H1 (cell line): Measurements from ENCODE around the gene RMND1. TPM values are rescaled to one million over a fixed set of nuclear protein-coding genes. Genes with fewer than 3 reads are reported as not detected.

Experiments used
- CTCF ChIA-PET: fragments of 300-600 bp; sonication (Branson Sonifier 250); formaldehyde crosslinking; loops from one replicate; lab custom pipeline; 2021; ENCODE audit not compliant: partially characterized antibody; lab: Charles Lee
- POLR2A ChIA-PET: fragments of 300-600 bp; sonication (Branson Sonifier 250); formaldehyde crosslinking; loops from one replicate; lab custom pipeline; 2021; ENCODE audit warnings: inconsistent platforms; ENCODE audit not compliant: partially characterized antibody; lab: Charles Lee
- DNase-seq, 2 experiments: peaks; one replicate each; pipeline versions ENCODE4 v3.0.0 to v3.0.0-alpha.2; 2010 to 2022; ENCODE audit warnings: low spot score in 2 of 2, low read depth in 1 of 2, mixed read lengths in 1 of 2
- FAIRE-seq: peaks from 2 replicates; lab custom pipeline; 2011; peaks lifted over from hg19 to GRCh38; lab: Jason Lieb, UNC
- H2AFZ ChIP-seq: 2 replicates; pipeline ENCODE4 v1.8.1; 2012; ENCODE audit warnings: low read length, inconsistent platforms
- H2AK5ac ChIP-seq: 2 replicates; pipeline ENCODE4 v1.6.1; 2013; ENCODE audit warnings: low read depth, low read length
- H2BK120ac ChIP-seq: replicated peaks from 2 replicates; pipeline ENCODE3; 2013; ENCODE audit warnings: low read depth, low read length, inconsistent platforms
- H2BK12ac ChIP-seq: 2 replicates; pipeline ENCODE4 v1.6.1; 2013; ENCODE audit warnings: low read depth, low read length
- H2BK15ac ChIP-seq: 2 replicates; pipeline ENCODE4 v1.6.1; 2013; ENCODE audit warnings: low read length
- H2BK20ac ChIP-seq: 2 replicates; pipeline ENCODE4 v1.6.1; 2013; ENCODE audit warnings: low read length
- H2BK5ac ChIP-seq: 2 replicates; pipeline ENCODE4 v1.6.1; 2013; ENCODE audit warnings: low read depth, low read length
- H3K14ac ChIP-seq: 2 replicates; pipeline ENCODE4 v1.6.1; 2013; ENCODE audit warnings: inconsistent platforms; ENCODE audit not compliant: insufficient read length
- H3K18ac ChIP-seq: 2 replicates; pipeline ENCODE4 v1.6.1; 2013; ENCODE audit warnings: low read length; ENCODE audit errors: extremely low read depth
- H3K23ac ChIP-seq: 2 replicates; pipeline ENCODE4 v1.6.1; 2013; ENCODE audit warnings: inconsistent platforms; ENCODE audit not compliant: insufficient read length
- H3K23me2 ChIP-seq: 2 replicates; pipeline ENCODE4 v1.6.1; 2013; ENCODE audit warnings: low read depth, low read length
- H3K27ac ChIP-seq: 2 replicates; pipeline ENCODE4 v1.6.1; 2011; ENCODE audit warnings: low read depth, low read length, inconsistent platforms
- H3K27me3 ChIP-seq, 4 experiments: replicated peaks in 1 of 4; 1 replicate in 1 of 4; 2 replicates in 3 of 4; pipeline versions ENCODE4 v1.6.1 to v1.8.1; 2011 to 2013; ENCODE audit warnings: low read length in 3 of 4, mild to moderate bottlenecking in 3 of 4, inconsistent platforms in 2 of 4, mixed read lengths in 2 of 4, moderate library complexity in 1 of 4; ENCODE audit not compliant: control insufficient read depth in 3 of 4, insufficient read depth in 3 of 4; ENCODE audit errors: extremely low read depth in 1 of 4
- H3K36me3 ChIP-seq, 4 experiments: 2 replicates each; pipeline versions ENCODE4 v1.6.1 to v1.8.1; 2011 to 2013; ENCODE audit warnings: mild to moderate bottlenecking in 4 of 4, low read length in 3 of 4, moderate library complexity in 2 of 4, control low read depth in 1 of 4, inconsistent platforms in 1 of 4; ENCODE audit not compliant: insufficient read depth in 4 of 4, control insufficient read depth in 2 of 4
- H3K4ac ChIP-seq: replicated peaks from 2 replicates; pipeline ENCODE3; 2013; ENCODE audit warnings: low read length, low read depth, mixed read lengths, inconsistent platforms; ENCODE audit not compliant: insufficient read length
- H3K4me1 ChIP-seq, 4 experiments: replicated peaks in 1 of 4; 1 replicate in 1 of 4; 2 replicates in 3 of 4; pipeline versions ENCODE4 v1.6.1 to v1.8.1; 2011 to 2013; ENCODE audit warnings: low read length in 3 of 4, inconsistent platforms in 2 of 4, mixed read lengths in 1 of 4; ENCODE audit not compliant: insufficient read depth in 4 of 4, control insufficient read depth in 3 of 4
- H3K4me2 ChIP-seq, 2 experiments: 2 replicates each; pipeline versions ENCODE4 v1.6.1 to v1.8.1; 2011 to 2013; ENCODE audit warnings: low read depth in 2 of 2, low read length in 2 of 2, control low read depth in 1 of 2, inconsistent platforms in 1 of 2, mild to moderate bottlenecking in 1 of 2; ENCODE audit not compliant: insufficient read depth in 1 of 2
- H3K4me3 ChIP-seq, 4 experiments: fragments of 200-600, 300-600 bp in 1 of 4; sonication (generic), shearing (Covaris generic), sonication (Bioruptor Twin) in 1 of 4; 2 replicates each; pipeline versions ENCODE4 v1.5.1 to v1.8.1; 2011 to 2016; ENCODE audit warnings: low read length in 4 of 4, low read depth in 3 of 4, control low read depth in 2 of 4, inconsistent platforms in 2 of 4, mild to moderate bottlenecking in 2 of 4, mixed read lengths in 1 of 4, moderate library complexity in 1 of 4; ENCODE audit not compliant: insufficient read depth in 2 of 4; ENCODE audit errors: extremely low read depth in 1 of 4
- H3K56ac ChIP-seq: replicated peaks from 2 replicates; pipeline ENCODE3; 2013; ENCODE audit warnings: low read depth, mild to moderate bottlenecking, mixed read lengths, low read length, inconsistent platforms; ENCODE audit not compliant: insufficient read length
- H3K79me1 ChIP-seq: 2 replicates; pipeline ENCODE4 v1.6.1; 2013; ENCODE audit warnings: low read depth, low read length, control low read depth
- H3K79me2 ChIP-seq, 2 experiments: 2 replicates each; pipeline versions ENCODE4 v1.6.1 to v1.8.1; 2012 to 2013; ENCODE audit warnings: low read length in 2 of 2, mild to moderate bottlenecking in 2 of 2, inconsistent platforms in 1 of 2; ENCODE audit not compliant: insufficient read depth in 2 of 2, control insufficient read depth in 1 of 2
- H3K9ac ChIP-seq, 4 experiments: replicated peaks in 1 of 4; 1 replicate in 1 of 4; 2 replicates in 3 of 4; pipeline versions ENCODE4 v1.6.1 to v1.8.1; 2011 to 2013; ENCODE audit warnings: low read depth in 3 of 4, low read length in 3 of 4, control low read depth in 2 of 4, mild to moderate bottlenecking in 2 of 4, moderate library complexity in 2 of 4, inconsistent platforms in 1 of 4; ENCODE audit errors: extremely low read depth in 1 of 4
- H3K9me3 ChIP-seq, 2 experiments: 2 replicates each; pipeline versions ENCODE4 v1.6.1 to v1.8.1; 2012 to 2013; ENCODE audit warnings: mild to moderate bottlenecking in 2 of 2, moderate library complexity in 2 of 2, control low read depth in 1 of 2, inconsistent platforms in 1 of 2, low read depth in 1 of 2, low read length in 1 of 2, mixed read lengths in 1 of 2; ENCODE audit not compliant: insufficient read depth in 2 of 2
- H4K20me1 ChIP-seq, 2 experiments: replicated peaks in 1 of 2; 2 replicates each; pipeline versions ENCODE3 to v1.8.1; 2011 to 2013; ENCODE audit warnings: inconsistent platforms in 2 of 2, low read length in 2 of 2, mild to moderate bottlenecking in 1 of 2; ENCODE audit not compliant: insufficient read depth in 2 of 2, control insufficient read depth in 1 of 2
- H4K5ac ChIP-seq: 2 replicates; pipeline ENCODE4 v1.6.1; 2013; ENCODE audit warnings: low read length, low read depth, mixed read lengths, inconsistent platforms; ENCODE audit not compliant: insufficient read length
- H4K8ac ChIP-seq: 2 replicates; pipeline ENCODE4 v1.8.0; 2013; ENCODE audit warnings: mild to moderate bottlenecking, moderate library complexity, low read length, inconsistent platforms; ENCODE audit not compliant: insufficient read depth; ENCODE audit errors: extremely low read depth
- H4K91ac ChIP-seq: replicated peaks from 2 replicates; pipeline ENCODE3; 2013; ENCODE audit warnings: low read length, mixed read lengths, inconsistent platforms; ENCODE audit not compliant: insufficient read length
- ASH2L ChIP-seq: fragments of 200-600, 300-600 bp; sonication (generic); IDR thresholded peaks from one replicate; pipeline ENCODE4 v1.7.1; 2017; ENCODE audit warnings: low read length
- CHD2 ChIP-seq: IDR thresholded peaks from 2 replicates; pipeline ENCODE4 v1.6.1; 2012; ENCODE audit warnings: low read length, improper control_type of control experiment
- EP300 ChIP-seq, 2 experiments: IDR thresholded peaks; 1 replicate in 1 of 2; 2 replicates in 1 of 2; pipeline ENCODE4 v1.6.1; 2011 to 2012; ENCODE audit warnings: low read depth in 2 of 2, low read length in 2 of 2, mild to moderate bottlenecking in 2 of 2, borderline replicate concordance in 1 of 2, inconsistent platforms in 1 of 2, moderate library complexity in 1 of 2
- EZH2 ChIP-seq: fragments of 200-600 bp; sonication (generic); IDR thresholded peaks from 2 replicates; pipeline ENCODE4 v1.7.1; 2012; ENCODE audit warnings: low read depth, mild to moderate bottlenecking, moderate library complexity, low read length, inconsistent platforms; ENCODE audit not compliant: severe bottlenecking
- GABPA ChIP-seq: IDR thresholded peaks from 2 replicates; pipeline ENCODE4 v1.6.1; 2011; ENCODE audit warnings: mild to moderate bottlenecking, low read length, moderate library complexity, borderline replicate concordance; ENCODE audit not compliant: insufficient read depth
- GTF2F1 ChIP-seq: IDR thresholded peaks from 2 replicates; pipeline ENCODE4 v1.6.1; 2012; ENCODE audit warnings: low read depth, low read length, improper control_type of control experiment, borderline replicate concordance
- HDAC2 ChIP-seq, 2 experiments: fragments of 300-600 bp in 1 of 2; sonication (generic) in 1 of 2; IDR thresholded peaks; 2 replicates each; pipeline ENCODE4 v1.6.1; 2011 to 2012; ENCODE audit warnings: low read depth in 2 of 2, low read length in 2 of 2, mild to moderate bottlenecking in 2 of 2, moderate library complexity in 2 of 2, borderline replicate concordance in 1 of 2, inconsistent platforms in 1 of 2
- KDM4A ChIP-seq: IDR thresholded peaks from one replicate; pipeline ENCODE4 v1.7.1; 2012; ENCODE audit warnings: low read depth, mild to moderate bottlenecking, moderate library complexity, low read length, inconsistent platforms; ENCODE audit not compliant: severe bottlenecking
- SRF ChIP-seq: IDR thresholded peaks from 2 replicates; pipeline ENCODE4 v1.6.1; 2011; ENCODE audit warnings: mild to moderate bottlenecking, low read depth, low read length, moderate library complexity
- WGBS, 2 experiments: shearing (Covaris generic) in 1 of 2; methylation state at CpG; one replicate each; pipeline versions ENCODE4 v1.1.6 to v1.1.7; 2013 to 2015; ENCODE audit warnings: low lambda C conversion rate in 2 of 2, mixed read lengths in 2 of 2, inconsistent platforms in 1 of 2, low coverage in 1 of 2, missing lambda C conversion rate in 1 of 2; ENCODE audit not compliant: insufficient replicate concordance in 2 of 2, insufficient coverage in 1 of 2, insufficient read length in 1 of 2; ENCODE audit errors: extremely low coverage in 1 of 2, missing lambda C conversion rate in 1 of 2; 5-methylcytosine and 5-hydroxymethylcytosine counted together
- polyA plus RNA-seq, 7 experiments: library from polyadenylated mRNA; depleted of rRNA in 3 of 7; stranded (reverse) in 5 of 7; unstranded in 2 of 7; fragments of >200 nt in 5 of 7; fragments of 200-250 nt in 2 of 7; gene quantifications; 1 replicate in 5 of 7; 2 replicates in 1 of 7; 4 replicates in 1 of 7; pipeline versions ENCODE4 v1.2.1 to v1.2.3, GENCODE V29; 2011 to 2013; ENCODE audit warnings: missing spikeins in 2 of 7, mixed read lengths in 2 of 7
- total RNA-seq: library from RNA; stranded (reverse); fragmentation: NEBNext Ultra II Directional; extraction: Animal tissue kit (Norgen Biotek cat#: 25700); gene quantifications from 2 replicates; pipeline ENCODE4 v1.2.1, GENCODE V29; 2021
- TF ChIP-seq, protein P1 (sequence below): IDR thresholded peaks from 2 replicates; pipeline ENCODE4 v1.6.1; 2012; ENCODE audit warnings: inconsistent platforms

RMND1 gene
- total and polyA plus RNA-seq, 2 of the 8 experiments (the other 6 are each of a cell fraction or from before 2014, with no cell fraction given) = 7.3 to 21.9 TPM

DNA sequence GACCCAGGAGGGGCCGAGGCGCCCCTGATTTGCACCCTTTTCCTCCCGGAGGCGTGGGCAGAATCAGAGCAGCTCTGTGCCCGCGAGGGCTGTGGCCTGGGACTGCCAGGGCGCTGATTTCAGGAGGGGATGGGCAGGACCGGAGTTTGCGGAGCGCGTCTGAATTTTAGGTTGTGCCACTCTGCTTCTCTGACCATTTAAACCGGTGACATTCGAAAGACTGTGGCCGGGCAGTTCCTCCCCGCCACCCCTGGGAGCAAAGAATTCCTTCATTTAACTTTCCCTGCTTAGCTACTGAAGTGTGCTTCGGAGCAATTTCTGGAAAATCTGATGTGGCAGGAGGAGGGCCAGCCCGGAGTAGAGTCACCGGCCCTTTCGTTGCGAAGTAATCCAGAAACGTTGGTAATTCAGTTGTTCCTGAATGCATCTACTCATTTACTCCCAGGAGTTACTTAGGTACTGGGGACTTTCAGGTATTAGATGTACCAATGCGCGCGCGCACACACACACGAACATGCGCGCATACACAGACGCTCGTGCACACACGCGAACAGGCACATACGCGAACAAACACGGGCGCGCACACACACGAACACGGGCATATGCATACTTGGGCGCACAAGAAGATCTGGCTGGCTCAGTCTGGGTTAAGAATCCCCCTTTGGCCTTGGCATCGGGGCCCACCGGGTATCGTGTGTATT lies 42.5 kb upstream of the RMND1 start:
- H2AFZ ChIP-seq = peak overlapping the region; percentile 85
- no peak overlapping the region; the same call in 1 of the 2 replicates for H3K18ac ChIP-seq
- no peaks in the 10 kb centered on the region for H4K20me1 ChIP-seq
- no peak overlapping the region for H3K56ac ChIP-seq
- no peak overlapping the region for H2AK5ac ChIP-seq
- H3K9me3 ChIP-seq = no peaks in the 10 kb centered on the region
- DNase-seq (no peak), FAIRE-seq (no peak)
- H2BK20ac ChIP-seq = no peak overlapping the region
- no peaks in the 10 kb centered on the region for H3K36me3 ChIP-seq
- H4K8ac ChIP-seq = peak overlapping the region; percentile 90
- H2BK120ac ChIP-seq = no peak overlapping the region
- no peak overlapping the region for H3K4ac ChIP-seq
- no peak overlapping the region for H3K23ac ChIP-seq
- POLR2A ChIA-PET = interaction anchor here (0.9 kb wide), 1 partner anchor 42 kb away, joined by 3 read pairs; the partner anchor contains the start of gene RMND1
- H3K9ac ChIP-seq = peak overlapping the region; percentile 21 to 47 (median 30); a peak in 3 of 7 replicates
- peak overlapping the region; percentile 49 to 91 (median 60) for H3K4me3 ChIP-seq
- H3K14ac ChIP-seq = no peak overlapping the region
- 0 out of 2 replicates have a peak overlapping the region, but pooled peaks have one; percentile 20 for H2BK12ac ChIP-seq
- H2BK15ac ChIP-seq = no peak overlapping the region
- H3K79me2 ChIP-seq = no peaks in the 10 kb centered on the region
- H3K4me1 ChIP-seq = peaks cover 0 to 5% (median 4%) of the 10 kb centered on the region in 4 experiments; a peak in 5 of 7 replicates
- CTCF ChIA-PET = interaction anchor here (0.8 kb wide), 1 partner anchor 13 kb away, joined by 5 read pairs; no protein-coding TSS in a partner anchor
- H3K23me2 ChIP-seq = peaks cover 10% of the 10 kb centered on the region
- no peak overlapping the region for H3K27ac ChIP-seq
- no peak overlapping the region; the same call in 1 of the 2 replicates for H2BK5ac ChIP-seq
- peak overlapping the region; percentile 74 to 99 for H3K4me2 ChIP-seq
- H3K79me1 ChIP-seq = no peaks in the 10 kb centered on the region
- WGBS, 2 experiments = 39% methylated on average over 43 of the region's 43 CpGs; no CpG with 5 or more reads in 1 of the 2 experiments
- peaks cover 0 to 29% (median 18%) of the 10 kb centered on the region in 4 experiments; a peak in 5 of 7 replicates for H3K27me3 ChIP-seq
- H4K5ac ChIP-seq = no peak overlapping the region
- peak overlapping the region; percentile 27 for H4K91ac ChIP-seq
- TF ChIP-seq ASH2L (peak; percentile 81), HDAC2 (IDR thresholded peaks at IDR 0.05; ENCODE audit: borderline replicate concordance in 1 of 2, low read depth in 2 of 2, low read length in 2 of 2) (0 out of 4 replicates have a peak, but pooled peaks of 1 of the 2 experiments have one; percentile 28), GABPA (no peak), EZH2 (peak; percentile 60), EP300 (IDR thresholded peaks at IDR 0.05; ENCODE audit: borderline replicate concordance in 1 of 2, low read depth in 2 of 2, low read length in 2 of 2) (no peak), SRF (no peak), CHD2 (no peak), GTF2F1 (no peak), KDM4A (peak; percentile 45)
- TF ChIP-seq, protein P1, sequence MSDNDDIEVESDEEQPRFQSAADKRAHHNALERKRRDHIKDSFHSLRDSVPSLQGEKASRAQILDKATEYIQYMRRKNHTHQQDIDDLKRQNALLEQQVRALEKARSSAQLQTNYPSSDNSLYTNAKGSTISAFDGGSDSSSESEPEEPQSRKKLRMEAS = no peak
